Liver (tissue), 9 donors: Measurements from ENCODE around the gene BDP1. TPM values are rescaled to one million over a fixed set of nuclear protein-coding genes. Genes with fewer than 3 reads are reported as not detected.
"Not testable (repeated sequence)": the region's sequence is repeated elsewhere in the genome, so short reads cannot be mapped to it uniquely, and the experiment has no call there.

Source experiments
- DNase-seq: peaks from one replicate; pipeline ENCODE4 v3.0.0-alpha.2; 2017; ENCODE audit warnings: low spot score
- H3K27ac ChIP-seq, 2 donors: one replicate each; pipeline ENCODE4 v1.7.0; 2013; ENCODE audit warnings: inconsistent platforms in 2 of 2, low read length in 2 of 2, control low read depth in 1 of 2, low read depth in 1 of 2, mild to moderate bottlenecking in 1 of 2
- H3K27me3 ChIP-seq, 4 donors: one replicate each; pipeline versions ENCODE4 v1.6.1 to v1.7.0; 2013; ENCODE audit warnings: low read length in 3 of 4, inconsistent platforms in 1 of 4, mild to moderate bottlenecking in 1 of 4, moderate library complexity in 1 of 4; ENCODE audit not compliant: control insufficient read depth in 4 of 4, insufficient read depth in 4 of 4
- H3K36me3 ChIP-seq, 4 donors: one replicate each; pipeline versions ENCODE4 v1.6.1 to v1.7.0; 2013; ENCODE audit warnings: low read length in 3 of 4, mild to moderate bottlenecking in 3 of 4, low read depth in 1 of 4, moderate library complexity in 1 of 4; ENCODE audit not compliant: control insufficient read depth in 4 of 4, insufficient read depth in 3 of 4
- H3K4me1 ChIP-seq, 4 donors: one replicate each; pipeline versions ENCODE4 v1.6.1 to v1.7.0; 2013; ENCODE audit warnings: low read length in 3 of 4, mild to moderate bottlenecking in 3 of 4, moderate library complexity in 1 of 4; ENCODE audit not compliant: control insufficient read depth in 4 of 4, insufficient read depth in 4 of 4
- H3K4me3 ChIP-seq, 3 donors: one replicate each; pipeline versions ENCODE4 v1.6.1 to v1.7.0; 2013; ENCODE audit warnings: low read length in 3 of 3, control low read depth in 1 of 3, low read depth in 1 of 3, mild to moderate bottlenecking in 1 of 3
- H3K9ac ChIP-seq, 2 donors: one replicate each; pipeline ENCODE4 v1.7.0; 2013; ENCODE audit warnings: low read length in 2 of 2, mild to moderate bottlenecking in 2 of 2, moderate library complexity in 2 of 2, control low read depth in 1 of 2, low read depth in 1 of 2
- H3K9me3 ChIP-seq, 4 donors: one replicate each; pipeline versions ENCODE4 v1.6.1 to v1.7.0; 2013; ENCODE audit warnings: low read length in 3 of 4; ENCODE audit not compliant: control insufficient read depth in 4 of 4
- EGR1 ChIP-seq, 2 donors: IDR thresholded peaks; 2 replicates each; pipeline ENCODE4 v1.6.1; 2016 to 2018; ENCODE audit warnings: antibody characterized with exemption in 2 of 2, low read depth in 2 of 2
- FOXA2 ChIP-seq: IDR thresholded peaks from 2 replicates; pipeline ENCODE4 v1.6.1; 2016; ENCODE audit warnings: antibody characterized with exemption
- GABPA ChIP-seq, 2 donors: IDR thresholded peaks in 1 of 2; conservative IDR thresholded peaks in 1 of 2; 2 replicates each; pipeline ENCODE4 v1.6.1; 2016; ENCODE audit warnings: antibody characterized with exemption in 2 of 2, mild to moderate bottlenecking in 1 of 2, moderate library complexity in 1 of 2
- HNF4A ChIP-seq, 2 donors: conservative IDR thresholded peaks; 2 replicates each; pipeline ENCODE4 v1.6.1; 2016; ENCODE audit warnings: antibody characterized with exemption in 2 of 2, mild to moderate bottlenecking in 2 of 2
- NR2F2 ChIP-seq: IDR thresholded peaks from 2 replicates; pipeline ENCODE4 v1.6.1; 2016; ENCODE audit warnings: antibody characterized with exemption
- RAD21 ChIP-seq, 2 donors: IDR thresholded peaks; 2 replicates each; pipeline ENCODE4 v1.6.1; 2016; ENCODE audit warnings: antibody characterized with exemption in 2 of 2, mild to moderate bottlenecking in 2 of 2
- RXRA ChIP-seq, 2 donors: IDR thresholded peaks; 2 replicates each; pipeline ENCODE4 v1.6.1; 2017 to 2018; ENCODE audit warnings: antibody characterized with exemption in 2 of 2, mild to moderate bottlenecking in 1 of 2
- SP1 ChIP-seq: IDR thresholded peaks from 2 replicates; pipeline ENCODE4 v1.6.1; 2018; ENCODE audit warnings: antibody characterized with exemption, mild to moderate bottlenecking
- YY1 ChIP-seq: IDR thresholded peaks from 2 replicates; pipeline ENCODE4 v1.6.1; 2016; ENCODE audit warnings: antibody characterized with exemption, mild to moderate bottlenecking
- WGBS: extraction: QIAGEN DNeasy Blood & Tissue Kit; methylation state at CpG from one replicate; pipeline ENCODE4 v1.1.7; 2013; 5-methylcytosine and 5-hydroxymethylcytosine counted together
- polyA plus RNA-seq, 2 donors: library from polyadenylated mRNA; stranded (reverse) in 1 of 2; unstranded in 1 of 2; fragments of 200-250 nt in 1 of 2; fragments of >200 nt in 1 of 2; fragmentation: Nextera tagmentation in 1 of 2; extraction: Ambion mirVana in 1 of 2; gene quantifications; one replicate each; pipeline versions ENCODE4 v1.2.1 to v1.2.3, GENCODE V29; 2013 to 2015
- total RNA-seq, 2 donors: library from RNA; depleted of rRNA; stranded (reverse); fragments of >200 nt; gene quantifications; one replicate each; pipeline ENCODE4 v1.2.3, GENCODE V29; 2014
- TF ChIP-seq, protein P1 (sequence below): IDR thresholded peaks from 2 replicates; pipeline ENCODE4 v1.6.1; 2016; ENCODE audit warnings: antibody characterized with exemption, mild to moderate bottlenecking
- TF ChIP-seq, protein P2 (sequence below): IDR thresholded peaks from 2 replicates; pipeline ENCODE4 v1.6.1; 2016; ENCODE audit warnings: antibody characterized with exemption
- TF ChIP-seq, protein P3 (sequence below): IDR thresholded peaks from 2 replicates; pipeline ENCODE4 v1.6.1; 2016; ENCODE audit warnings: antibody characterized with exemption
- donor health status: healthy.
- donor health status: healthy.
- donor health status: healthy.
- donor health status: healthy.
- donor health status: healthy.

The BDP1 gene
- total and polyA plus RNA-seq, 4 donors, result 3.8 to 17.2 (median 12.7) TPM

DNA sequence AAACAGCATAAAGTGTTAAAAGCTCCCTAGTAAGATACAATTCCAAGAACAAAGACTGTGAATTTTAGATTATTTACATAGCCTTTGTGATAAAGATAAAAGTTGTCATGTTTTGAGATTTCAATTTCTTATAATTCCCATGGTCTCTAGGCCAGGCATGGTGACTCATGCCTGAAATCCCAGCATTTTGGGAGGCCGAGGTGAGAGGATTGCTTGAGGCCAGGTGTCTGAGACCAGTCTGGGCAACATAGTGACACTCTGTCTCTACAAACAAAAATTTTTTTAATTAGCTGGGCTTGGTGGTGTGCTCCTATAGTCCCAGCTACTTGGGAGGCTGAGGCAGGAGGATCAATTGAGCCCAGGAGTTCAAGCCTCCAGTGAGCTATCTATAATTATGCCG, 48.1 kb downstream of the BDP1 start:
- H3K4me1 ChIP-seq, result no peaks in the 10 kb centered on the region
- H3K4me3 ChIP-seq, result no peak overlapping the region
- H3K27ac ChIP-seq, result no peak overlapping the region
- no peak overlapping the region for H3K9ac ChIP-seq
- H3K27me3 ChIP-seq, result no peaks in the 10 kb centered on the region
- peaks cover 2 to 57% (median 41%) of the 10 kb centered on the region in 4 donors for H3K36me3 ChIP-seq
- 99% methylated on average over 2 of the region's 2 CpGs for WGBS
- no peaks in the 10 kb centered on the region for H3K9me3 ChIP-seq
- no peak for DNase-seq
- TF ChIP-seq, protein P1, sequence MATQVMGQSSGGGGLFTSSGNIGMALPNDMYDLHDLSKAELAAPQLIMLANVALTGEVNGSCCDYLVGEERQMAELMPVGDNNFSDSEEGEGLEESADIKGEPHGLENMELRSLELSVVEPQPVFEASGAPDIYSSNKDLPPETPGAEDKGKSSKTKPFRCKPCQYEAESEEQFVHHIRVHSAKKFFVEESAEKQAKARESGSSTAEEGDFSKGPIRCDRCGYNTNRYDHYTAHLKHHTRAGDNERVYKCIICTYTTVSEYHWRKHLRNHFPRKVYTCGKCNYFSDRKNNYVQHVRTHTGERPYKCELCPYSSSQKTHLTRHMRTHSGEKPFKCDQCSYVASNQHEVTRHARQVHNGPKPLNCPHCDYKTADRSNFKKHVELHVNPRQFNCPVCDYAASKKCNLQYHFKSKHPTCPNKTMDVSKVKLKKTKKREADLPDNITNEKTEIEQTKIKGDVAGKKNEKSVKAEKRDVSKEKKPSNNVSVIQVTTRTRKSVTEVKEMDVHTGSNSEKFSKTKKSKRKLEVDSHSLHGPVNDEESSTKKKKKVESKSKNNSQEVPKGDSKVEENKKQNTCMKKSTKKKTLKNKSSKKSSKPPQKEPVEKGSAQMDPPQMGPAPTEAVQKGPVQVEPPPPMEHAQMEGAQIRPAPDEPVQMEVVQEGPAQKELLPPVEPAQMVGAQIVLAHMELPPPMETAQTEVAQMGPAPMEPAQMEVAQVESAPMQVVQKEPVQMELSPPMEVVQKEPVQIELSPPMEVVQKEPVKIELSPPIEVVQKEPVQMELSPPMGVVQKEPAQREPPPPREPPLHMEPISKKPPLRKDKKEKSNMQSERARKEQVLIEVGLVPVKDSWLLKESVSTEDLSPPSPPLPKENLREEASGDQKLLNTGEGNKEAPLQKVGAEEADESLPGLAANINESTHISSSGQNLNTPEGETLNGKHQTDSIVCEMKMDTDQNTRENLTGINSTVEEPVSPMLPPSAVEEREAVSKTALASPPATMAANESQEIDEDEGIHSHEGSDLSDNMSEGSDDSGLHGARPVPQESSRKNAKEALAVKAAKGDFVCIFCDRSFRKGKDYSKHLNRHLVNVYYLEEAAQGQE, result no peak
- no peak for TF ChIP-seq RAD21 (IDR thresholded peaks at IDR 0.05)

DNA sequence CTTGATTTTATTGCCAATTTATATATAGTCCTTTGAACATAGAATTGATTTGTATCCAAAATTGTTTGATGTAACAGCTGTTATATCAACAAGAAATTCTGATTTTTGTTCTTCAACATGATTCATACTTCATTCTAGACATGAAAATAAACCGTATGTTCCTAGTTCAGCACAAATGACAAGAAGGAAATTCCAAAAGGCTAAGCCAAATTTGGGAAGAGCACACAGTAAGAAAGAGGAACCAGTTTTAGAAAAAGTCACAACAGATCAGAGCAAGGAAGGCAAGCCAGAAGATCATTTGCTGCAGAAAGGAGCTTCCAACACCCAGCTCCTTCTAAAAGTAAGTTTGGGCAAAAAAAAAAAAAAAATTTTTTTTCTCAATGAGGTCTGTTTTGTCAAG, 66.7 kb downstream of the BDP1 start:
- no peak for DNase-seq
- Histone ChIP-seq H3K36me3 (peaks cover 5 to 48% (median 36%) of the 10 kb centered on the region in 4 donors), H3K4me3 (no peak overlapping the region), H3K27me3 (no peaks in the 10 kb centered on the region), H3K9ac (no peak overlapping the region), H3K27ac (no peak overlapping the region), H3K9me3 (no peaks in the 10 kb centered on the region), H3K4me1 (no peaks in the 10 kb centered on the region)
- 86% methylated on average over 1 of the region's 1 CpG for WGBS
- no peak for TF ChIP-seq SP1
- no peak for TF ChIP-seq FOXA2
- no peak for TF ChIP-seq HNF4A (conservative IDR thresholded peaks at IDR 0.05)
- TF ChIP-seq RAD21 (IDR thresholded peaks at IDR 0.05), result no peak
- TF ChIP-seq, protein P2, sequence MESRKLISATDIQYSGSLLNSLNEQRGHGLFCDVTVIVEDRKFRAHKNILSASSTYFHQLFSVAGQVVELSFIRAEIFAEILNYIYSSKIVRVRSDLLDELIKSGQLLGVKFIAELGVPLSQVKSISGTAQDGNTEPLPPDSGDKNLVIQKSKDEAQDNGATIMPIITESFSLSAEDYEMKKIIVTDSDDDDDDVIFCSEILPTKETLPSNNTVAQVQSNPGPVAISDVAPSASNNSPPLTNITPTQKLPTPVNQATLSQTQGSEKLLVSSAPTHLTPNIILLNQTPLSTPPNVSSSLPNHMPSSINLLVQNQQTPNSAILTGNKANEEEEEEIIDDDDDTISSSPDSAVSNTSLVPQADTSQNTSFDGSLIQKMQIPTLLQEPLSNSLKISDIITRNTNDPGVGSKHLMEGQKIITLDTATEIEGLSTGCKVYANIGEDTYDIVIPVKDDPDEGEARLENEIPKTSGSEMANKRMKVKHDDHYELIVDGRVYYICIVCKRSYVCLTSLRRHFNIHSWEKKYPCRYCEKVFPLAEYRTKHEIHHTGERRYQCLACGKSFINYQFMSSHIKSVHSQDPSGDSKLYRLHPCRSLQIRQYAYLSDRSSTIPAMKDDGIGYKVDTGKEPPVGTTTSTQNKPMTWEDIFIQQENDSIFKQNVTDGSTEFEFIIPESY, result no peak
- TF ChIP-seq YY1, result no peak
- TF ChIP-seq RXRA (IDR thresholded peaks at IDR 0.05), result no peak
- no peak for TF ChIP-seq GABPA (IDR thresholded peaks at IDR 0.05 in 1 of 2, conservative IDR thresholded peaks at IDR 0.05 in 1 of 2)
- TF ChIP-seq, protein P3, sequence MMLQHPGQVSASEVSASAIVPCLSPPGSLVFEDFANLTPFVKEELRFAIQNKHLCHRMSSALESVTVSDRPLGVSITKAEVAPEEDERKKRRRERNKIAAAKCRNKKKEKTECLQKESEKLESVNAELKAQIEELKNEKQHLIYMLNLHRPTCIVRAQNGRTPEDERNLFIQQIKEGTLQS, result no peak
- no peak for TF ChIP-seq EGR1 (IDR thresholded peaks at IDR 0.05; ENCODE audit: low read depth in 2 of 2)
- no peak for TF ChIP-seq NR2F2

DNA sequence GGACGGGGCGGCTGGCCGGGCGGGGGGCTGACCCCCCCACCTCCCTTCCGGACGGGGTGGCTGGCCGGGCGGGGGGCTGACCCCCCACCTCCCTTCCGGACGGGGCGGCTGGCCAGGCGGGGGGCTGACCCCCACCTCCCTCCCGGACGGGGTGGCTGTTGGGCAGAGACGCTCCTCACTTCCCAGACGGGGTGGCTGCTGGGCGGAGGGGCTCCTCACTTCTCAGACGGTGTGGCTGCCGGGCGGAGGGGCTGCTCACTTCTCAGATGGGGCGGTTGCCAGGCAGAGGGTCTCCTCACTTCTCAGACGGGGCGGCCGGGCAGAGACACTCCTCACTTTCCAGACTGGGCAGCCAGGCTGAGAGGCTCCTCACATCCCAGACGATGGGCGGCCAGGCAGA, 70.2 kb downstream of the BDP1 start:
- not testable (repeated sequence) for H3K4me1 ChIP-seq, DNase-seq, H3K9ac ChIP-seq, H3K9me3 ChIP-seq, H3K27me3 ChIP-seq, H3K27ac ChIP-seq, H3K4me3 ChIP-seq
- 90% methylated on average over 22 of the region's 26 CpGs for WGBS
- peaks cover 5 to 27% (median 19%) of the 10 kb centered on the region in 4 donors for H3K36me3 ChIP-seq
